HCT116 (cell line): Measurements from ENCODE around the gene PIP4P1. TPM values are rescaled to one million over a fixed set of nuclear protein-coding genes. Genes with fewer than 3 reads are reported as not detected.

Source experiments
- ATAC-seq: fragments of 200-7000 bp; cut with Tn5 transposase; 2 replicates; pipeline ENCODE4 v1.9.1; 2020; ENCODE audit warnings: mild to moderate bottlenecking, moderate library complexity
- BruUV-seq: library from RNA; stranded (reverse); fragments of 400-500 nt; replicated peaks from 2 replicates; lab custom pipeline; 2021; lab: Mats Ljungman, UMichigan
- CTCF ChIA-PET: fragments of 300-600 bp; sonication (Branson Sonifier 250); formaldehyde crosslinking; loops from one replicate; lab custom pipeline; 2021; ENCODE audit warnings: antibody characterized with exemption; lab: Charles Lee
- POLR2A ChIA-PET: fragments of 300-600, 350-600 bp; sonication (Branson Sonifier 250); formaldehyde crosslinking; loops from one replicate; lab custom pipeline; 2021; ENCODE audit warnings: antibody characterized with exemption; lab: Charles Lee
- RAD21 ChIA-PET, 2 experiments: fragments of 300-600 bp; sonication (Branson Sonifier 250); formaldehyde crosslinking; loops; one replicate each; lab custom pipeline; 2023; ENCODE audit warnings: low total read pairs in 2 of 2; ENCODE audit not compliant: uncharacterized antibody in 2 of 2, unreplicated experiment in 2 of 2, low non-redundant PET in 1 of 2; lab: Charles Lee
- DNase-seq: peaks from one replicate; pipeline ENCODE4 v3.0.0-alpha.2; 2010; ENCODE audit warnings: low read depth, low spot score
- H2AFZ ChIP-seq: fragments of 200-600 bp; shearing (Covaris generic), sonication (generic); 2 replicates; pipeline ENCODE4 v1.6.1; 2017; ENCODE audit warnings: low read depth, mixed run types, mixed read lengths, antibody characterized with exemption, low read length; ENCODE audit not compliant: poor library complexity, severe bottlenecking
- H3K27ac ChIP-seq: 2 replicates; pipeline ENCODE4 v1.5.1; 2012; ENCODE audit warnings: low read depth, low read length
- H3K27me3 ChIP-seq: fragments of 200-600 bp; sonication (generic); 2 replicates; pipeline ENCODE4 v1.6.1; 2016; ENCODE audit warnings: mixed run types, low read length, mixed read lengths; ENCODE audit not compliant: insufficient read depth
- H3K36me3 ChIP-seq, 2 experiments: fragments of 200-500 bp in 1 of 2; fragments of 200-600 bp in 1 of 2; sonication (Bioruptor generic) in 1 of 2; sonication (generic) in 1 of 2; 2 replicates each; pipeline versions ENCODE4 v1.5.1 to v1.6.1; 2014 to 2016; ENCODE audit warnings: low read length in 2 of 2, inconsistent platforms in 1 of 2, mixed read lengths in 1 of 2, mixed run types in 1 of 2; ENCODE audit not compliant: insufficient read depth in 2 of 2, control insufficient read depth in 1 of 2
- H3K4me1 ChIP-seq, 2 experiments: fragments of 200-600 bp in 1 of 2; sonication (generic) in 1 of 2; 2 replicates each; pipeline versions ENCODE4 v1.5.1 to v1.6.1; 2012 to 2017; ENCODE audit warnings: low read length in 2 of 2, inconsistent platforms in 1 of 2, mild to moderate bottlenecking in 1 of 2, mixed read lengths in 1 of 2, mixed run types in 1 of 2, moderate library complexity in 1 of 2; ENCODE audit not compliant: insufficient read depth in 2 of 2, control insufficient read depth in 1 of 2
- H3K4me2 ChIP-seq: fragments of 200-600 bp; sonication (generic); 2 replicates; pipeline ENCODE4 v1.6.1; 2017; ENCODE audit warnings: mixed run types, low read length, mixed read lengths
- H3K4me3 ChIP-seq, 2 experiments: fragments of 200-600 bp in 1 of 2; sonication (generic) in 1 of 2; replicated peaks in 1 of 2; 2 replicates each; pipeline ENCODE4 v1.5.1; 2011 to 2016; ENCODE audit warnings: low read length in 2 of 2, control low read depth in 1 of 2, low read depth in 1 of 2, mild to moderate bottlenecking in 1 of 2, mixed read lengths in 1 of 2, mixed run types in 1 of 2
- H3K79me2 ChIP-seq: fragments of 200-600 bp; sonication (generic); 2 replicates; pipeline ENCODE4 v1.6.1; 2017; ENCODE audit warnings: mild to moderate bottlenecking, mixed run types, low read length, moderate library complexity, mixed read lengths; ENCODE audit not compliant: insufficient read depth
- H3K9ac ChIP-seq: fragments of 200-600 bp; sonication (generic); 2 replicates; pipeline ENCODE4 v1.6.1; 2016; ENCODE audit warnings: low read length, mixed read lengths
- H3K9me2 ChIP-seq: fragments of 200-600 bp; sonication (generic), shearing (Covaris generic); 2 replicates; pipeline ENCODE4 v1.6.1; 2017; ENCODE audit warnings: mixed run types, mild to moderate bottlenecking, moderate library complexity; ENCODE audit not compliant: insufficient read depth
- H3K9me3 ChIP-seq, 2 experiments: fragments of 200-500 bp in 1 of 2; fragments of 200-600 bp in 1 of 2; sonication (Bioruptor generic) in 1 of 2; sonication (generic) in 1 of 2; 2 replicates each; pipeline ENCODE4 v1.6.1; 2014 to 2017; ENCODE audit warnings: low read length in 2 of 2, mixed read lengths in 2 of 2, inconsistent platforms in 1 of 2, low read depth in 1 of 2, mild to moderate bottlenecking in 1 of 2, mixed run types in 1 of 2, moderate library complexity in 1 of 2; ENCODE audit not compliant: control insufficient read depth in 1 of 2, insufficient read depth in 1 of 2
- H4K20me1 ChIP-seq: fragments of 200-600 bp; sonication (generic), shearing (Covaris generic); 2 replicates; pipeline ENCODE4 v1.6.1; 2017; ENCODE audit warnings: mixed run types, mild to moderate bottlenecking, moderate library complexity; ENCODE audit not compliant: insufficient read depth
- EGR1 ChIP-seq: IDR thresholded peaks from 2 replicates; pipeline ENCODE4 v1.6.1; 2012; ENCODE audit warnings: low read depth
- ELF1 ChIP-seq: IDR thresholded peaks from 2 replicates; pipeline ENCODE4 v1.6.1; 2012; ENCODE audit warnings: low read depth, borderline replicate concordance
- EZH2phosphoT487 ChIP-seq: fragments of 200-600 bp; IDR thresholded peaks from 2 replicates; pipeline ENCODE4 v1.6.1; 2018; ENCODE audit warnings: antibody characterized with exemption, borderline replicate concordance
- SIN3A ChIP-seq: IDR thresholded peaks from 2 replicates; pipeline ENCODE4 v1.6.1; 2012; ENCODE audit warnings: low read depth
- ZBTB33 ChIP-seq: IDR thresholded peaks from 2 replicates; pipeline ENCODE4 v1.6.1; 2011; ENCODE audit warnings: mild to moderate bottlenecking, low read length, moderate library complexity; ENCODE audit not compliant: insufficient replicate concordance; ENCODE audit errors: extremely low read depth
- intact Hi-C: fragments of 100-400 bp; cut with micrococcal nuclease; formaldehyde crosslinking; loops from 2 replicates; pipeline ENCODE4 v1.10.0; 2022
- total RNA-seq: library from RNA; stranded (reverse); gene quantifications from one replicate; pipeline ENCODE4 v1.2.1, GENCODE V29; 2021; ENCODE audit not compliant: unreplicated experiment

The PIP4P1 gene
- total RNA-seq, 1 experiment from 2014 or later: 35.4 TPM

- TF ChIP-seq ZBTB33: no peak
Observed at GRCh38 chr14:20492486-20492885, 31.3 kb upstream of the PIP4P1 start (continued).

- DNase-seq: no peak
- Histone ChIP-seq H3K27me3 (no peaks in the 10 kb centered on the region), H3K79me2 (no peaks in the 10 kb centered on the region), H3K4me1 (peaks cover 13 to 42% of the 10 kb centered on the region in 2 experiments), H3K36me3 (no peaks in the 10 kb centered on the region), H3K9me2 (no peaks in the 10 kb centered on the region), H3K9me3 (no peaks in the 10 kb centered on the region), H3K4me2 (no peak overlapping the region), H4K20me1 (no peaks in the 10 kb centered on the region), H2AFZ (no peak overlapping the region), H3K9ac (no peak overlapping the region), H3K4me3 (no peak overlapping the region), H3K27ac (no peak overlapping the region)
- ATAC-seq: no peak
- POLR2A ChIA-PET: no interaction called here
- RAD21 ChIA-PET: no interaction called here
- CTCF ChIA-PET: no interaction called here
- TF ChIP-seq SIN3A (no peak), EZH2phosphoT487 (no peak), EGR1 (no peak), ELF1 (no peak)
- no TSS peak for BruUV-seq
- intact Hi-C loops: no loop called here
Observed at GRCh38 chr14:20490563-20490962, 29.3 kb upstream of the PIP4P1 start.
